ENCODE results near the gene TRMT61A.
A peak's percentile ranks its signal among the peaks of the same experiment; 100 is the strongest.

DNA sequence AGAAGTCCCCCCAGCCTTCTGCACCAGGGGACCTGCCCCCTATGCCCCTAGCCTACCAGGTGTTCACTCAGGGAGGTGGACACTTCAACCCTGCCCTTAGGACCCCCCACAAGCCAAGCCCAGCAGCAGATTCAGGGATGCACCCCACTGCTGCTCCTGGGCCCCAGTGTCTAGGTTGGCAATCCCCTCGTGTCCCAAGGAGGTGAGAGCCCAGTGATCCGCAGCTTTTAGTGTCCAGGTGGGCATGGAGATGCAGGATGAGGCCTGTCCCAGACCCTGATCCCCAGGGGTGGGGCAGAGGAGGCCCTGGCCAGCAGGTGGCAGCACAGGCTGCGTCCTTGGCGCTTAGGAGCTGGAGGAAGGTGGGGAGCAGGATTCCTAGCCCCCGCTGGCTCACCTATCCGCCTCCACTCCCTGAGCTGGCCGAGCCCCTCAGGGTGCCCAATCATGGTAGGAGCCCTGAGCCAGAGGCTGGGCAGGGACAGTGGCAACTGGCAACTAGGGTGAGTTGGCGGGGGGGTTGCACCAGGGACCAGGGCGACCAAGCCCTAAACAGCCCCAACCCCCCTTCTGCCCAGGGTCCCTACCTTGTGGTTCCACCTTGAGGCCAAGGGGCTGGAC is 10.5 kb upstream of the TRMT61A start:
- no peak for TF ChIP-seq FOXK2 (IDR thresholded peaks at IDR 0.05)
- no peak for TF ChIP-seq BHLHE40 (IDR thresholded peaks at IDR 0.05; ENCODE audit: borderline replicate concordance)
- TF ChIP-seq FOXM1 (IDR thresholded peaks at IDR 0.05; ENCODE audit: borderline replicate concordance): peak; percentile 74; the same call in 1 of the 2 replicates
- no peak for TF ChIP-seq SUZ12 (IDR thresholded peaks at IDR 0.05)
- TF ChIP-seq NFRKB (IDR thresholded peaks at IDR 0.05): no peak
- TF ChIP-seq PKNOX1 (IDR thresholded peaks at IDR 0.05): no peak
